ENCODE measurements around the gene PHB1. TPM values are rescaled to one million over a fixed set of nuclear protein-coding genes. Genes with fewer than 3 reads are reported as not detected.

Gene PHB1
- polyA plus RNA-seq, 1 experiment = 228 TPM

DNA sequence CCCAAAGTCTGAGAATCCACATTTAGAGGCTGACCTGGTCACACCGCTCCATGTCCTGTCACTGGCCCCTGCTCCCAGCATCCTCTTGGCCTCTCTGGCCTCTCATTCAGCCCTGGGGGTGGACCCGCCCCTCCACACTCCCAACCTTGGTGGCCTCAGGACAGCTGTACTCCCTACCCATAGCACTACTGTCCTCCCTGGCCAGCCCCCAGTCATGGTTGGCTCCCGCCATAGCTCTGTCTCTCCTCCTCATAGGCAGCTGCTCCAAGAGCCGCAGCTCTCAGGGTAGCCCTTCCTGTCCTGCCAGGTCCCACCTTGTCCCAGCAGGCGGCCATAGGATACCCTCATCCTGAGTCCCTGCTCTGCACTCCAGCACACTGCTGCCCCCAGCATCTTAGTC, 38.0 kb upstream of the PHB1 start:
- CTCF ChIA-PET = no interaction called here
- POLR2A ChIA-PET = no interaction called here
- no peak for DNase-seq (ENCODE audit: low read depth, low spot score)

DNA sequence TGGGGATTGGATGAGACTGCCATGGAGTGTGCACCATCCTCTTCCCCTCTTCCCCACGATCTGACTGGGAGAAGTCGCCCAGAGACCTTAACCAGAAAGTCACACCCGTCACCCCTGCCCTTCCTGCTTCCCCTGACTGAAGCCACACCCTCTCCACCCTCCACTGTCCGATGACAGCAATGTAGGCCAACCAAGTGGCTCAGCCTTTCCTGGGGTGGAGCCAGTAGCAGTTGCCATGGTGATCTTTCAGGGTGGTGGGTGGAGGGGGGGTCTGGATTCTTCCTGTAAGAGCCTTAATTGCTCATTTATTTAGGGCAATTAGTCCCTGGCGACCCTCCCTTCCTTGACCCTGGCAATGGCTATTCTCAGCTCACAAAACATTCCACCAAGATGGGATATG, 37.5 kb upstream of the PHB1 start:
- CTCF ChIA-PET = no interaction called here
- H3K27ac ChIP-seq (ENCODE audit: low read depth, low read length) = no peak overlapping the region
- no peak overlapping the region for H3K4me3 ChIP-seq (ENCODE audit: low read depth, low read length)
- TF ChIP-seq, protein P1, sequence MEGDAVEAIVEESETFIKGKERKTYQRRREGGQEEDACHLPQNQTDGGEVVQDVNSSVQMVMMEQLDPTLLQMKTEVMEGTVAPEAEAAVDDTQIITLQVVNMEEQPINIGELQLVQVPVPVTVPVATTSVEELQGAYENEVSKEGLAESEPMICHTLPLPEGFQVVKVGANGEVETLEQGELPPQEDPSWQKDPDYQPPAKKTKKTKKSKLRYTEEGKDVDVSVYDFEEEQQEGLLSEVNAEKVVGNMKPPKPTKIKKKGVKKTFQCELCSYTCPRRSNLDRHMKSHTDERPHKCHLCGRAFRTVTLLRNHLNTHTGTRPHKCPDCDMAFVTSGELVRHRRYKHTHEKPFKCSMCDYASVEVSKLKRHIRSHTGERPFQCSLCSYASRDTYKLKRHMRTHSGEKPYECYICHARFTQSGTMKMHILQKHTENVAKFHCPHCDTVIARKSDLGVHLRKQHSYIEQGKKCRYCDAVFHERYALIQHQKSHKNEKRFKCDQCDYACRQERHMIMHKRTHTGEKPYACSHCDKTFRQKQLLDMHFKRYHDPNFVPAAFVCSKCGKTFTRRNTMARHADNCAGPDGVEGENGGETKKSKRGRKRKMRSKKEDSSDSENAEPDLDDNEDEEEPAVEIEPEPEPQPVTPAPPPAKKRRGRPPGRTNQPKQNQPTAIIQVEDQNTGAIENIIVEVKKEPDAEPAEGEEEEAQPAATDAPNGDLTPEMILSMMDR (IDR thresholded peaks at IDR 0.05; ENCODE audit: low read depth, low read length) = no peak
- DNase-seq (ENCODE audit: low read depth, low spot score) = no peak
- POLR2A ChIA-PET = no interaction called here
- no peaks in the 10 kb centered on the region for H3K9me3 ChIP-seq (ENCODE audit: control insufficient read depth, insufficient read depth, low read length)
- H3K27me3 ChIP-seq (ENCODE audit: control insufficient read depth, insufficient read depth, low read length) = peaks cover 10% of the 10 kb centered on the region

More for the DNA sequence above, 38.0 kb upstream of the PHB1 start:
- TF ChIP-seq, protein P1 (IDR thresholded peaks at IDR 0.05; ENCODE audit: low read depth, low read length) = no peak
- Histone ChIP-seq H3K4me3 (ENCODE audit: low read depth, low read length) (no peak overlapping the region), H3K9me3 (ENCODE audit: control insufficient read depth, insufficient read depth, low read length) (no peaks in the 10 kb centered on the region), H3K27ac (ENCODE audit: low read depth, low read length) (no peak overlapping the region), H3K27me3 (ENCODE audit: control insufficient read depth, insufficient read depth, low read length) (peaks cover 11% of the 10 kb centered on the region)

DNA sequence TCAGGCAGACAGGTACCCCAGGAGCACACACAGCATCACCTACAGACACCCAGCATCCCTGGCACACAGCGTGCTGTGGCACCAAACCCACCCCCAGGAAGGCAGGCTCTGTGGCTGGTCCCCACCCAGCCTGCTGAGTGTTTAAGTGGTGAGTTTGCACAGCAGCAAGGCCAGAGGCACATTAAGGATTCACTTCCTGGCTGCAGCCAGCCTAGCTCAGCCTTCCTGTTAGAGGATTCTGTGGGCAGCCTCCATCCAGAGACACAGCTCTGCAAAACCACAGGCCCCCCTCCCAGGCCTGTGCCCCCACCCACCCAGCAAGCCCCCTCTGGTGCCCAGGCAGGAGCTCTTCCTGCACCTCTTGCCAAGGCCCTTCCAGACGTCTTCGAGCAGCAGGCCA, 36.1 kb upstream of the PHB1 start:
- ChIA-PET POLR2A (no interaction called here), CTCF (interaction anchor here (0.7 kb wide), 1 partner anchor 97 kb away, joined by 3 read pairs; no protein-coding TSS in a partner anchor)
- TF ChIP-seq, protein P1 (IDR thresholded peaks at IDR 0.05; ENCODE audit: low read depth, low read length) = no peak
- DNase-seq (ENCODE audit: low read depth, low spot score) = no peak
- H3K27me3 ChIP-seq (ENCODE audit: control insufficient read depth, insufficient read depth, low read length) = peaks cover 19% of the 10 kb centered on the region
- no peaks in the 10 kb centered on the region for H3K9me3 ChIP-seq (ENCODE audit: control insufficient read depth, insufficient read depth, low read length)
- H3K27ac ChIP-seq (ENCODE audit: low read depth, low read length) = no peak overlapping the region
- H3K4me3 ChIP-seq (ENCODE audit: low read depth, low read length) = no peak overlapping the region

DNA sequence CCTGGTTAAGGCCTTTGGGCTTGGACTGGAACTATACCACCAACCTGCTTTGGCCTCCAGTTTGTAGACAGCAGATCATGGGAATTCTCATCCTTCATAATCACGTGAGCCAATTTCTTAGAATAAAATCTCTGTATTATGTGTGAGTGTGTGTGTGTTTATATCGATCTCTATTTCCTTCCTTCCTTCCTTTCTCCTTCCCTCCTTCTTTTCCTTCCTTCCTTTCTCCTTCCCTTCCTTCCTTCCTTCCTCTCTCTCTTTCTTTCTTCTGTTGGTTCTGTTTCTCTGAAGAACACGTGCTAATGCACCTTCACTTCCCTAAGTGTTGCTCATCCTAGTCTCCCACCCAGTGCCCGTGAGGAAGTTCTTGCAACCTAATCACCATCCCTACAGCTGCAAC, 35.5 kb upstream of the PHB1 start:
- no peak overlapping the region for H3K4me3 ChIP-seq (ENCODE audit: low read depth, low read length)
- TF ChIP-seq, protein P1 (IDR thresholded peaks at IDR 0.05; ENCODE audit: low read depth, low read length) = no peak
- no peaks in the 10 kb centered on the region for H3K9me3 ChIP-seq (ENCODE audit: control insufficient read depth, insufficient read depth, low read length)
- no peak overlapping the region for H3K27ac ChIP-seq (ENCODE audit: low read depth, low read length)
- no peak for DNase-seq (ENCODE audit: low read depth, low spot score)
- peaks cover 22% of the 10 kb centered on the region for H3K27me3 ChIP-seq (ENCODE audit: control insufficient read depth, insufficient read depth, low read length)
- POLR2A ChIA-PET = no interaction called here
- CTCF ChIA-PET = no interaction called here

DNA sequence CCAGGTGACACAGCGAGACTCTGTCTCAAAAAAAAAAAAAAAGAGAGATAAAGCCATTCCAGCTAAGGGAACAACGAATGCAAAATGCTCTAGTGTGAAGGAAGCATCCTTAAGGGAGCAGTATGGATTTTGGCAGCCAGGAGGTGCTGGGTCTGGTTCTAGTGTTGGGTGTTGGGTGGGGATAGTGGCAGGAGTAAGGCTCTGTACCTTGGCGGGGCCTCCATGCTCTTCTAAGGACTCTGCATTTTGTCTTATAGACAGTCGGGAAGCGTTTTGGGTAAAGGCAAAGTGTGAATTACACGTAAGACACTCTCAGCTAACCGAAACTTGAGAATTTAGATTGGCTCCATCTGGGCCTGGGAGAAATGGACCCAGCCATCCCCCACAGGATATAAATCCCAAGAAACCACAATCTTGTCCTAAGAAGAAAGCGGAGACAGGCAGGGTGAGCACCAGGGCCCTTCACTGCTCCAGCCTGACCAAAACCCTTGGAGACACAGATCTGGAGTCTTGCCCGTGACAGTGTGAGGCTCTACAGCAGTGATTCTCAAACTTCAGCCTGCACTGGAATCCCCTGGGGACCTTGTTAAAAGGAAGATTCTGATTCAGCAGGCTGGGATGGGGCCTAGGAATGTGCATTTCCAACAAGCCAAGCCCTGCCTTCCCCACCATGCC, 33.1 kb upstream of the PHB1 start:
- H3K9me3 ChIP-seq (ENCODE audit: control insufficient read depth, insufficient read depth, low read length) = no peaks in the 10 kb centered on the region
- H3K27ac ChIP-seq (ENCODE audit: low read depth, low read length) = no peak overlapping the region
- no peak for DNase-seq (ENCODE audit: low read depth, low spot score)
- ChIA-PET POLR2A (no interaction called here), CTCF (no interaction called here)
- peaks cover 29% of the 10 kb centered on the region for H3K27me3 ChIP-seq (ENCODE audit: control insufficient read depth, insufficient read depth, low read length)
- no peak overlapping the region for H3K4me3 ChIP-seq (ENCODE audit: low read depth, low read length)
- TF ChIP-seq, protein P1 (IDR thresholded peaks at IDR 0.05; ENCODE audit: low read depth, low read length) = no peak
